Measurements from ENCODE around the gene CXXC5.

GRCh38 chr5:139704748-139705147, 56.6 kb downstream of the CXXC5 start:
- no peak for TF ChIP-seq CTCF (IDR thresholded peaks at IDR 0.05; ENCODE audit: insufficient read depth, low read depth, low read length)
- TF ChIP-seq EZH2 (IDR thresholded peaks at IDR 0.05; ENCODE audit: insufficient read depth, low read length): no peak
